ENCODE results near the gene TIMP2. TPM values are rescaled to one million over a fixed set of nuclear protein-coding genes. Genes with fewer than 3 reads are reported as not detected.

Gene TIMP2
- total and polyA plus RNA-seq, 2 experiments from 2014 or later = 103 to 587 TPM

DNA sequence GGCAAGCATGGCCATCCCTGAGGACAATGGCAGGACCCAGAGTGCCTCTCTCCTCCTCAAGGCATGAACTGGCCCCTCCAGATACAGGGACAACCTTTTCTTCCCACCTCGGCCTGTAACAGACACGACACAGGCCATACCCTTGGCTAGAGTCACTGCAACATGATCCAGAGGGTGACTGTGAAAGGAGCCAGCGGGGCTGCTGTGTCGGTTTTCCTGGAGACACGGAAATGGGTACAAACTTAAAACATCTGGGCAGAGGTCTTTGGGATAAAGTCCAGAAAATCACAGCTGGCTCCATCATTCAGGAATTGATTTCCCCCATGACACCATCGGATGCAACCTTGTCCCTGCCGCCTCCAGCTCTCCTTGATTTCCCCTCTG, 27.5 kb downstream of the TIMP2 start:
- H3K9me2 ChIP-seq (ENCODE audit: insufficient read depth) = no peaks in the 10 kb centered on the region
- H3K4me3 ChIP-seq = no peak overlapping the region
- H3K79me2 ChIP-seq (ENCODE audit: insufficient read depth) = peaks cover 100% of the 10 kb centered on the region
- peaks cover 23% of the 10 kb centered on the region for H3K4me1 ChIP-seq (ENCODE audit: insufficient read depth)
- H4K20me1 ChIP-seq (ENCODE audit: insufficient read depth) = no peaks in the 10 kb centered on the region; the same call in 1 of the 2 replicates
- H3K27ac ChIP-seq = peak overlapping the region; percentile 20; the same call in 1 of the 2 replicates
- TF ChIP-seq EZH2 (IDR thresholded peaks at IDR 0.05; ENCODE audit: insufficient read depth, poor library complexity, severe bottlenecking) = no peak
- TF ChIP-seq EZH2phosphoT487 (IDR thresholded peaks at IDR 0.05; ENCODE audit: insufficient read depth, low read depth) = no peak
- 18 to 27% methylated on average over 7 of the region's 7 CpGs for WGBS, 2 experiments (ENCODE audit: low coverage in 1 of 2, low lambda C conversion rate in 2 of 2, missing lambda C conversion rate in 2 of 2)
- H3F3A ChIP-seq (ENCODE audit: insufficient read depth) = peaks cover 38% of the 10 kb centered on the region
- H3K27me3 ChIP-seq (replicated peaks; ENCODE audit: insufficient read depth) = no peaks in the 10 kb centered on the region
- in situ Hi-C loops (cut with MboI) = no loop called here
- H2AFZ ChIP-seq = no peak overlapping the region
- no peaks in the 10 kb centered on the region for H3K9me3 ChIP-seq (ENCODE audit: low read depth)
- H3K36me3 ChIP-seq (ENCODE audit: low read depth) = peaks cover 14% of the 10 kb centered on the region; the same call in 1 of the 2 replicates
- H3K4me2 ChIP-seq (ENCODE audit: unreplicated experiment) = no peak overlapping the region
- peak; percentile 48 for DNase-seq
- H3K9ac ChIP-seq = peak overlapping the region; percentile 27; the same call in 1 of the 2 replicates

DNA sequence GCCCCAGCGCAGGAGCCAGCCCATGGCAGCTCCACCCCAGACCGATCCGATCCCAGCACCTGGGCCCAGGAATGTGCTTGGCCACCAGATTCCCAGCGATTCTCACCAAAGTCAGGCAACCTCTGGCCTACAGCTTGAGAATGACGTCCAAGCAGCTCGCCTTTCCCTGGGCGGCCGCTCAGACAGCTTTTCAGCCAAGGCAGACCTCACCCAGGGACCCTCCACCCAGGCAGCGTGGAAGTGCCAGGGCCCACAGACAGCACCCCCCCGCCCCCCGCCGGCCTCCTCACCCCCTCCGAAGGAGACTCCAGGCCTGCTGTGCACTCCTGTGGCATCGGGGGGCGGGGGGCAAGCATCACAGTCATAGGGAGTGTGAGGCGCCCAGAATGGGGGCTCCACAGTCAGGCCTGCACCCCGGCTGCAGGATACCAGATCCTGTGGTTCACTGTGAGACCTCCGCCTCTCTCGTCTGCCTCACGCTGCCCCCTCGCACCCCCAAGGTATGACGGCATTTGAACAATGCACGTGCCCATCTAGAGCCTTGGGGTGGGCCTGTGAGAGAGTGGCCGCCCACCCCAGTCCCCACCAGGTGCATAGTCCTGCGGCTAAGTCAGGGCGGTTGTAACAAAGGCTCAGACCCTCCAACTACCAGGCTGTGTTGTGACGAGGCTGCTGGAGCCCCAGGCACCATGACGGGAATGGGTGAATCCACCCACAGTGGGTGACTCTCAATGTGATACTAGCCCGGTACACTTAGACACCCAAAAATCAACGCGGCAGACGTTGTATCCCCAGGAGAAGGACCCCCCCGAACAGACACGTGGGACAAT, 28.1 kb downstream of the TIMP2 start:
- Histone ChIP-seq H3K36me3 (ENCODE audit: low read depth) (peaks cover 14% of the 10 kb centered on the region; the same call in 1 of the 2 replicates), H3K9me3 (ENCODE audit: low read depth) (no peaks in the 10 kb centered on the region), H3K9ac (peak overlapping the region; percentile 27), H3K9me2 (ENCODE audit: insufficient read depth) (no peaks in the 10 kb centered on the region), H3K4me3 (no peak overlapping the region), H3K27ac (peak overlapping the region; percentile 20; the same call in 1 of the 2 replicates), H3F3A (ENCODE audit: insufficient read depth) (peaks cover 44% of the 10 kb centered on the region), H3K79me2 (ENCODE audit: insufficient read depth) (peaks cover 100% of the 10 kb centered on the region), H2AFZ (no peak overlapping the region), H3K4me1 (ENCODE audit: insufficient read depth) (peaks cover 23% of the 10 kb centered on the region), H4K20me1 (ENCODE audit: insufficient read depth) (no peaks in the 10 kb centered on the region; the same call in 1 of the 2 replicates), H3K27me3 (replicated peaks; ENCODE audit: insufficient read depth) (no peaks in the 10 kb centered on the region), H3K4me2 (ENCODE audit: unreplicated experiment) (no peak overlapping the region)
- no peak for DNase-seq
- WGBS, 2 experiments (ENCODE audit: low coverage in 1 of 2, low lambda C conversion rate in 2 of 2, missing lambda C conversion rate in 2 of 2) = 55 to 56% methylated on average over 24 to 34 of the region's 34 CpGs
- in situ Hi-C loops (cut with MboI) = no loop called here
- TF ChIP-seq EZH2phosphoT487 (IDR thresholded peaks at IDR 0.05; ENCODE audit: insufficient read depth, low read depth) = no peak
- TF ChIP-seq EZH2 (IDR thresholded peaks at IDR 0.05; ENCODE audit: insufficient read depth, poor library complexity, severe bottlenecking) = no peak

DNA sequence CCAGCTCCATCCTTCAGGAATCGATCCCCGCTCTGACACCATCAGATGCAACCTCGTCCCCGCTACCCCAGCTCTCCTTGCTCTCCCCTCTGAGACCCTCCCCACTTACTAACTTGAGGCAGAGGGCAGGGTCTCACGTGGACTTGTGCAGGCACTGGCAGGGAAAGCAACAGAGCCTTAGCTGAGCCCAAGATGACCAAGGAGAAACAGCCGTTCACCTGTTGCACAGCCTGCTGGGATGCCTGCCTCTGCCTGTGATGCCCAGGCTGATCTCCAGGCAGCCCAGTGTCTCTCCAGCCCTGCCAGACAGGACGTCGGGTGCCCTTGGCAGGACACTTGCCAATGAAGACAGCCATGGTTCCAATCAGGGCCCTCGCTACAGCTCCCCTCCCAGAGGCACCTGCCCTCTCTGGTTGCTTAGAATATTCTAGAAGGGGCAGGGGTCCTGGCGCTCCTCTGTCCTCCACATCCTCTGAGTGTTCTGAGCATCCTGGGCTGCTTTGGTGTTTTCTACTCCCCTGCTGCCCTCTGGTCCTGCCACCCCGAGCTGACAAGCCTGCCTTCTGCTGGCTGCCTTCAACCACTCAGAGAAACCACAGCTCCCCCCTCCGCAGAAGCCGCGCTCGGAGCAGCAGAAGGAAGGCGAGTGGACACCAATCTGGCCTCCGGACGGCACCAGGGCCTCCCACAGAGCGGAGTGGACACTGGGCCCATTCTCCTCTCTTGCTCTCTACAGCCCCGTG, 28.9 kb downstream of the TIMP2 start:
- Histone ChIP-seq H4K20me1 (ENCODE audit: insufficient read depth) (no peaks in the 10 kb centered on the region; the same call in 1 of the 2 replicates), H3K9me2 (ENCODE audit: insufficient read depth) (no peaks in the 10 kb centered on the region)
- DNase-seq = no peak

DNA sequence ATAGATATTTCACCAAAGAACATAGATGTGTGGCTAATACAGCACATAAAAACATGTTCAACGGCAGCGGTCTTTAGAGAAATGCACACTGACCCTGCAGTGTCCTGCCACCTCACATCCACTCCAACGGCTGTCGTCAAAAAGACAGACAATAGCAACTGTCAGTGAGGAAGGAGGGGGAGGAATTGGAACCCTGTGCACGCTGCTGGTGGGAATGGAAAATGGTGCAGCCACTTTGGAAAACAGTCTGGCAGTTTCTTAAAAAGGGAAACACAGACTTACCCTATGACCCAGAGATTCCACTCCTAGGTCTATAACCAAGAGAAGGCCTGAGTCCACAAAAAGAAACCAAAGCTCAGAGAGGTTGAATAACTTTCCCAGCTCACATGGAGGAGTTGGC, 29.9 kb downstream of the TIMP2 start:
- Histone ChIP-seq H2AFZ (no peak overlapping the region), H3K27ac (peak overlapping the region; percentile 38), H3K4me2 (ENCODE audit: unreplicated experiment) (peak overlapping the region; percentile 20), H3K9ac (peak overlapping the region; percentile 20; the same call in 1 of the 2 replicates), H3K9me3 (ENCODE audit: low read depth) (no peaks in the 10 kb centered on the region), H3F3A (ENCODE audit: insufficient read depth) (peaks cover 57% of the 10 kb centered on the region), H3K9me2 (ENCODE audit: insufficient read depth) (no peaks in the 10 kb centered on the region), H3K36me3 (ENCODE audit: low read depth) (peaks cover 6% of the 10 kb centered on the region; the same call in 1 of the 2 replicates), H4K20me1 (ENCODE audit: insufficient read depth) (no peaks in the 10 kb centered on the region; the same call in 1 of the 2 replicates), H3K4me3 (no peak overlapping the region), H3K4me1 (ENCODE audit: insufficient read depth) (peaks cover 23% of the 10 kb centered on the region), H3K27me3 (replicated peaks; ENCODE audit: insufficient read depth) (no peaks in the 10 kb centered on the region), H3K79me2 (ENCODE audit: insufficient read depth) (peaks cover 100% of the 10 kb centered on the region)
- DNase-seq = peak; percentile 27
- TF ChIP-seq EZH2 (IDR thresholded peaks at IDR 0.05; ENCODE audit: insufficient read depth, poor library complexity, severe bottlenecking) (no peak), EZH2phosphoT487 (IDR thresholded peaks at IDR 0.05; ENCODE audit: insufficient read depth, low read depth) (no peak)
- in situ Hi-C loops (cut with MboI) = no loop called here
- WGBS, 2 experiments (ENCODE audit: low coverage in 1 of 2, low lambda C conversion rate in 2 of 2, missing lambda C conversion rate in 2 of 2) = 15 to 16% methylated on average over 5 of the region's 5 CpGs

More for the DNA sequence above, 28.9 kb downstream of the TIMP2 start:
- H3K79me2 ChIP-seq (ENCODE audit: insufficient read depth) = peaks cover 100% of the 10 kb centered on the region
- H3K4me3 ChIP-seq = no peak overlapping the region
- H3K4me2 ChIP-seq (ENCODE audit: unreplicated experiment) = peak overlapping the region; percentile 20
- TF ChIP-seq EZH2phosphoT487 (IDR thresholded peaks at IDR 0.05; ENCODE audit: insufficient read depth, low read depth) = no peak
- no peak for TF ChIP-seq EZH2 (IDR thresholded peaks at IDR 0.05; ENCODE audit: insufficient read depth, poor library complexity, severe bottlenecking)
- no peaks in the 10 kb centered on the region for H3K9me3 ChIP-seq (ENCODE audit: low read depth)
- in situ Hi-C loops (cut with MboI) = no loop called here
- H3K27me3 ChIP-seq (replicated peaks; ENCODE audit: insufficient read depth) = no peaks in the 10 kb centered on the region
- peak overlapping the region; percentile 20 for H3K9ac ChIP-seq
- H2AFZ ChIP-seq = no peak overlapping the region
- peak overlapping the region; percentile 38 for H3K27ac ChIP-seq
- peaks cover 14% of the 10 kb centered on the region; the same call in 1 of the 2 replicates for H3K36me3 ChIP-seq (ENCODE audit: low read depth)
- peaks cover 23% of the 10 kb centered on the region for H3K4me1 ChIP-seq (ENCODE audit: insufficient read depth)
- H3F3A ChIP-seq (ENCODE audit: insufficient read depth) = peaks cover 47% of the 10 kb centered on the region
- WGBS, 2 experiments (ENCODE audit: low coverage in 1 of 2, low lambda C conversion rate in 2 of 2, missing lambda C conversion rate in 2 of 2) = 57 to 59% methylated on average over 20 of the region's 20 CpGs

Data from GM23248 (cell line).